Activated T-helper 1 cell treated with anti-CD3 and anti-CD28 coated beads, Interleukin-12 subunit alpha, Interleukin-12 subunit beta, Interleukin-2, Interleukin-4 antibody, amounts not matched to agents 30 ng/mL and 10 ng/mL and 1 ng/mL, durations not matched to agents 14 hours and 24 hours and 36 hours (primary cell): ENCODE data around the gene AAK1. TPM values are rescaled to one million over a fixed set of nuclear protein-coding genes. Genes with fewer than 3 reads are reported as not detected.
A peak's percentile ranks its signal among the peaks of the same experiment; 100 is the strongest.
"Not testable (repeated sequence)": the region's sequence is repeated elsewhere in the genome, so short reads cannot be mapped to it uniquely, and the experiment has no call there.

Experiments
- DNase-seq: peaks from one replicate; pipeline ENCODE4 v3.0.0; 2021; ENCODE audit warnings: low spot score
- H3K27ac Mint-ChIP-seq: one replicate; pipeline ENCODE4 v1.8.0; 2021; ENCODE audit warnings: mild to moderate bottlenecking, mixed read lengths
- H3K27me3 Mint-ChIP-seq: one replicate; pipeline ENCODE4 v1.8.0; 2022; ENCODE audit warnings: mild to moderate bottlenecking, moderate library complexity, mixed read lengths; ENCODE audit not compliant: insufficient read depth
- H3K36me3 Mint-ChIP-seq: one replicate; pipeline ENCODE4 v1.8.0; 2021; ENCODE audit warnings: low read depth, mixed read lengths
- H3K4me1 Mint-ChIP-seq: one replicate; pipeline ENCODE4 v1.8.0; 2021; ENCODE audit warnings: low read depth, mixed read lengths
- H3K4me3 Mint-ChIP-seq: one replicate; pipeline ENCODE4 v1.8.0; 2021; ENCODE audit warnings: mild to moderate bottlenecking, moderate library complexity, mixed read lengths
- H3K9me3 Mint-ChIP-seq: one replicate; pipeline ENCODE4 v1.8.0; 2021; ENCODE audit warnings: mixed read lengths
- intact Hi-C: fragments of 100-400 bp; cut with micrococcal nuclease; formaldehyde crosslinking; loops from one replicate; pipeline ENCODE4 v1.15.1; 2024
- total RNA-seq: library from RNA; stranded (reverse); gene quantifications from 2 replicates; pipeline ENCODE4 v1.2.3, GENCODE V29; 2022

The AAK1 gene
- total RNA-seq, 1 donor from 2014 or later = 94.0 TPM

DNA sequence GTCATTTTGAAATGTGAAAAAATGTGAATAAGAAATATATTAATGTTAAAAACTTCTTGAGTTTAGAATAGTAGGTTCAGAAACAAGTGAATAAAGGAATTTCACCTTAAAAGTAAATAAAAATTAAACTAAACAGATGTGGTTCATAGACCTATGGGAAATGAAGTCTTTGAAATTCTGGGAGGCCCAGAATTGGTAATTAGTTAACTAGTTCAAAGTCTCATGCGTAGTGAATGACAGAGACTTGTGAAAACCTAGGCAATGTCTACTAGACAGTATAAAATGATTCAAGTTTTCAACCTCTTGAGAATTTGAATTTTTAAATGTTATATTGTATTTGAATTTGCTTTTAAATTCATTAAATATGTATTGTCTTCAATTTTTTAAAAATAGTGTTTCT is 32.6 kb upstream of the AAK1 start:
- Mint-ChIP-seq H3K27me3 (no peaks in the 10 kb centered on the region), H3K4me1 (peaks cover 40% of the 10 kb centered on the region), H3K36me3 (peaks cover 3% of the 10 kb centered on the region), H3K27ac (no peak overlapping the region), H3K4me3 (no peak overlapping the region), H3K9me3 (peaks cover 4% of the 10 kb centered on the region)
- no peak for DNase-seq
- intact Hi-C loops = no loop called here

DNA sequence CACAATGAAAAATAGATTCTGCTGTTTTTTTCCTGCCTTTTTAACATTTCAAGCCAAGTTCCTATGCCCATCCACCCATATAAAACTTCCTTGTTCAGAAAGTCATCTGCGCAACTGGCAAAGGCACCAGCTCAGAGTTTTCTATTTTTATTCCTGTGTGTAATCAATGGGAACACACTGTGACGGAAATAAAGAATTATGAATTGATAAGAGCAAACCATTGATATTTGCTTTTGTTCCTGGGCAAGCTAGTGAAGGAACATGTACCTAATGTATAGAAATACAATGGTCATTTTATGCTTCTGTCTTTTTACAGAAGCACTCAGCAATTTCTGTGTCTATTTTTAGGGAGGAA is 30.8 kb upstream of the AAK1 start:
- intact Hi-C loops = loop anchor here (2.0 kb wide), 2 partner anchors 41 to 101 kb away; no protein-coding TSS in a partner anchor
- Mint-ChIP-seq H3K36me3 (peaks cover 1% of the 10 kb centered on the region), H3K4me1 (peaks cover 24% of the 10 kb centered on the region), H3K9me3 (no peaks in the 10 kb centered on the region), H3K4me3 (no peak overlapping the region), H3K27me3 (no peaks in the 10 kb centered on the region), H3K27ac (no peak overlapping the region)
- no peak for DNase-seq

DNA sequence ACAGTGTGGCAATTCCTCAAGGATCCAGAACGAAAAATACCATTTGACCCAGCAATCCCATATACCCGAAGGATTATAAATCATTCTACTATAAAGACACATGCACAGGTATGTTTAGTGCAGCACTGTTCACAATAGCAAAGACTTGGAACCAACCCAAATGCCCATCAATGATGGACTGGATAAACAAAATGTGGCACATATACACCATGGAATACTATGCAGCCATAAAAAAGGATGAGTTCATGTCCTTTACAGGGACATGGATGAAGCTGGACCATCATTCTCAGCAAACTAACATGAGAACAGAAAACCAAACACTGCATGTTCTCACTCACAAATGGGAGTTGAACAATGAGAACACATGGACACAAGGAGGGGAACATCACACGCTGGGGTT is 29.6 kb upstream of the AAK1 start:
- H3K9me3 Mint-ChIP-seq, intact Hi-C loops, H3K27ac Mint-ChIP-seq, H3K4me3 Mint-ChIP-seq, H3K27me3 Mint-ChIP-seq, DNase-seq, H3K36me3 Mint-ChIP-seq: not testable (repeated sequence)
- H3K4me1 Mint-ChIP-seq = peaks cover 24% of the 10 kb centered on the region

DNA sequence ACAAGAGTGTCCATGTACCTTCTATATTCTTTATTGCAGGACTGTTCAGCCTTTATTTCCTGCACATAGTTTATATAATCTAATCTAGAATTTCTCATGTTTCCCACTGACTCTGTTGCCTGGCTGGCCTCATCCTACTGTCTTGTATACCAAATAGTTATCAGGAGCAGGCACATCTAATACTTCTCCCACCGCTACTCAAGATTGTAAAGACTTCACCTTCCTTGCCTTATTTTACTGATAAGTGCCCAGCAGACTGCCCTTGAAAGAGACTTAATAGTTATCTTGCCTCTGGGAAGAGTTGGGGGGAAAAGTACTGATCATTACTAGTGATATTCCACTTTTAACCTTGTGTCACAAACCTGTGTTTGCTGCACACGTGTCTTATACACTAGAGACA is 26.1 kb upstream of the AAK1 start:
- no peak for DNase-seq
- peaks cover 1% of the 10 kb centered on the region for H3K36me3 Mint-ChIP-seq
- H3K27me3 Mint-ChIP-seq = no peaks in the 10 kb centered on the region
- intact Hi-C loops = no loop called here
- no peak overlapping the region for H3K27ac Mint-ChIP-seq
- H3K9me3 Mint-ChIP-seq = no peaks in the 10 kb centered on the region
- H3K4me1 Mint-ChIP-seq = peaks cover 5% of the 10 kb centered on the region
- H3K4me3 Mint-ChIP-seq = no peak overlapping the region

DNA sequence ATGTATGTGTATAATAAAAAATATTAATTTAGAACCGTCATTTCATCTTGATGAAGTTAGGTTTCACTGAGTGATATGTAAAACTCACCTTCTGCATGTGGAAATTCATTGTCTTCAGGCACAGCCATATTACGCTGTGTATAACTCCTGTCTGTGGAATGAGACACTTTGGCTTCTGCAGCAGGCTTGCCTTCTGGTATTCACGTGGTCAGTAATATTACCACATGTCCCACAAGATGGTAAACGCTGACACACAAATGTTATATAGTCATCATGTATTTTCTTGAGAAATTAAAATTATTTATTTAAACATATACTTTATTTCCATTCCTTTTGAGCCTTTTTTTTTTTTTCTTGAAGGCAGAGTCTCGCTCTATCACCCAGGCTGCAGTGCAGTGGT is 25.1 kb upstream of the AAK1 start:
- H3K4me3 Mint-ChIP-seq = no peak overlapping the region
- intact Hi-C loops = no loop called here
- peaks cover 7% of the 10 kb centered on the region for H3K9me3 Mint-ChIP-seq
- H3K36me3 Mint-ChIP-seq = peaks cover 2% of the 10 kb centered on the region
- DNase-seq = no peak
- no peaks in the 10 kb centered on the region for H3K4me1 Mint-ChIP-seq
- no peak overlapping the region for H3K27ac Mint-ChIP-seq
- no peaks in the 10 kb centered on the region for H3K27me3 Mint-ChIP-seq

DNA sequence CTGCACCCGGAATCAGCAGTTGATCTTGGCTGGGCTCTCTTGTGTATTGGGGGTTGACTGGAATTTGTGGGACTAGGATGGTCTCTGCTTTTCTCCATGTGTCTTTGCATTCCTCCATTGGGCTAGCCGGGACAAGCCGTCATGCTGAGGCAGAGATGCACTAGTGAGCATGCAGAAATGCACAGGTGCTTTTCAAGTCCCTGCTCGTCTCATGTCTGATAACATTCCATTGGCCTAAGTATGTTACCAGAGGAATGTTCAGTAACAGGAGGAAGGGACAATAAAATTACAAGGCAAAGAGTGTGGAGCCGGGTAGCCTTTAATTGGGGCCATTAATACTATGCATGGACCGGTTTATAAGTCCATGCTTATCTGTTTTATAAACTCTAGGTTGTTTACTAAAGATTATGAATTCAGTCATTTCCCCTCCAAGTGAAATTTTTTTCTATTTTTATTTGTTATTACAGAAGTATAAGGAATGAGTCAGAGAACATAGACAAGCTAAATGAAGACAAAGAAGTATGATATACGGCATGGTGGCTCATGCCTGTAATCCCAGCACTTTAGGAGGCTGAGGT is 24.4 kb upstream of the AAK1 start:
- Mint-ChIP-seq H3K27me3 (no peaks in the 10 kb centered on the region), H3K4me3 (no peak overlapping the region), H3K27ac (no peak overlapping the region), H3K4me1 (no peaks in the 10 kb centered on the region), H3K9me3 (peaks cover 11% of the 10 kb centered on the region), H3K36me3 (peaks cover 2% of the 10 kb centered on the region)
- intact Hi-C loops = loop anchor here (2.0 kb wide), 1 partner anchor 15 kb away; no protein-coding TSS in a partner anchor
- DNase-seq = no peak

DNA sequence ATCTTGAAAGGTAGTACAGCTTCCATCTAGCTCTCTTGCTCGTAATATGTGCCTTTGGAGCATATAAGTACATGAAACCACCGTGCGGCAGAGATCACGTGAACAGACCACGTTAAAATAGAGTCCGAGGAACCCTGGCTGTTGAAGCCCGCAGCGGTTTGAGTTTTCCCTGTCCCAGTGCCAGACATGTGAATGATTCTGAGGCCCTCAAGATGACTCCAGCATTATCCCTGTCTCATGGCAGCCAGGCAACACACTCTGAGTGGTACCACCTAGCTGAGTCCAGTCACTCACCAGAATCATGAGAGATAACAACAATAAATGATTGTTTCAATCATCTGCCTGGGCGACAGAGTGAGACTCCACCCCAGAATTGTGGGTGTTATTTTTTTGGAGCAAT is 21.6 kb upstream of the AAK1 start:
- no peak for DNase-seq
- peaks cover 1% of the 10 kb centered on the region for H3K36me3 Mint-ChIP-seq
- peaks cover 11% of the 10 kb centered on the region for H3K9me3 Mint-ChIP-seq
- H3K27ac Mint-ChIP-seq = no peak overlapping the region
- intact Hi-C loops = no loop called here
- H3K4me1 Mint-ChIP-seq = no peaks in the 10 kb centered on the region
- no peaks in the 10 kb centered on the region for H3K27me3 Mint-ChIP-seq
- no peak overlapping the region for H3K4me3 Mint-ChIP-seq

DNA sequence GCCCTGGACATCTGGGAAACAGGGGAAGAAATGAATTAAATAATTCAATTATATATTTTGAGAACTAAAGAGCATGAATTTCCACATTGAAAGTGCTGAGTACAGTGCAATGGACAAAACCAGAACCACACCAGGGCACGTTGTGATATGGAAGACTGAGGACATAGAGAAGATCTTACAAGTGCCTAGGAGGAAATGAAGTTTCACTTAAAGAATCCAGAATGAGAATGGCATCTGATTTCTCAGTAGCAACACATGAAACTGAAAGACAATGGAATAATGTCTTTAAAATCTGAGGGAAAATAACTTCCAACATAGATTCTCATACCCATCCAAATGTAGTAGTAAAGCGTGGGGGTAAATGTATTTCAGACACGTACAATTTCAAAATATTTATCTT is 20.3 kb upstream of the AAK1 start:
- Mint-ChIP-seq H3K4me1 (peaks cover 5% of the 10 kb centered on the region), H3K9me3 (peaks cover 11% of the 10 kb centered on the region), H3K36me3 (peaks cover 1% of the 10 kb centered on the region), H3K4me3 (no peak overlapping the region), H3K27me3 (no peaks in the 10 kb centered on the region), H3K27ac (no peak overlapping the region)
- intact Hi-C loops = no loop called here
- no peak for DNase-seq

DNA sequence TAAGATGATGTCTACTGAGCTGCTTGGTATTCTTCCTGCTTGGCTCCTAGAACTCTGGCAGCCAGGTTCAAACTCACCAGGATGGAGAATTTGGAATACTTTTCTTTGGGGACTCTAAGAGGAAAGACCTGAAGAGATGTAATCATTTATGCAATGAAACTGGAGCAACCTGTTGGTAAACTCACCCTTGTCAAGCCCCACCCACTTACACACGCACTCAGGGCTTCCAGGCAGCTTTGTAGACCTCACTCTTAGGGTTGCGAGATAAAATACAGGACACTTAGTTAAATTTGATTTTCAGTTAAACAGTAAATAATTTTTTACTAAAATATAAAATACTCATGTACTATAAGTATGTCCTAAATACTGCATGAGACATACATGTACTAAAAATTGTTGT is 19.0 kb upstream of the AAK1 start:
- peaks cover 11% of the 10 kb centered on the region for H3K9me3 Mint-ChIP-seq
- H3K27ac Mint-ChIP-seq, intact Hi-C loops, H3K4me3 Mint-ChIP-seq, H3K36me3 Mint-ChIP-seq, H3K27me3 Mint-ChIP-seq, H3K4me1 Mint-ChIP-seq, DNase-seq: not testable (repeated sequence)

DNA sequence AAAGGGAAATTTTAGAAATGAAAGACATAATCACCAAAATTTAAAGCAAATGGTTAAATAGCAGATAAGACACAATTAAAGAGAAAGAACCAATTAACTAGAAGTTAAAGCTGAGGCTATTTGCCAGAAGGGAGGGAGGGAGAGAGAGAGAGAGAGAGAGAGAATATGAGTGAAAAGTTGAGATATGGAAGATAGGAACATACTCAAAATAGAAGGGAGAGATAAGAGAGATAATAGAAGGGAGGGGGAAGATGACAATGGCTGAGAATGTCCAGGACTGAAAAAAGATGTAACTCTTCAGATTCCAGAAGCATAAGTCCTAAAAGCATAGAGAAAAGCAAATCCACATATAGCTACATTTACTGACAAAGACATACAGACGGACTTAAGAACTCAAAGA is 17.1 kb upstream of the AAK1 start:
- Mint-ChIP-seq H3K27ac (no peak overlapping the region), H3K4me3 (no peak overlapping the region), H3K36me3 (peaks cover 1% of the 10 kb centered on the region), H3K27me3 (no peaks in the 10 kb centered on the region), H3K9me3 (peaks cover 11% of the 10 kb centered on the region), H3K4me1 (peaks cover 5% of the 10 kb centered on the region)
- intact Hi-C loops = no loop called here
- no peak for DNase-seq

DNA sequence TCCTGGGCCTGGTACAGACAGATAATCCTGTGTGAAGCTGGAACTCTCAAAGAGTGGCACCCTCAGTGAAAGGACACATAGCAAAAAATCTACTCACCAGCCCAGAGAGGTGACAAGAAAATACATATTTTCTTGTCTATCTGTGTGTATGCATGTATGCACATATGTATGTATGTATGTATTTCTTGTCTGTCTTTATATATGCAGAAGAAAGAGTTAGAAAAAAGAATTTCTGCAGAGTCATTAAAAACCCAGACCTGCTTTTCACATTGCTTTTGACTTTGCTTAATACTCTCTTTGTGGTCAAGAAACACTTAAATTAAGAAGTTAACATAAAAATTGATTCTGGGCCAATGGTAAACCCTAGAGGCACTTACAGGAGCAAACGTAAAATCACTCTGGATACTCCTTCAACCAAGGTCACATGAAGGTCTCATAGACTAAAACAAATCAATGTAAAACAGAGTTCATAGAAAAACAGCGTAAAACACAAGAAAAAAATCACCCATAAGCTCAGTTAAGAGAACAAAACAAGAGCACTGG is 16.5 kb upstream of the AAK1 start:
- Mint-ChIP-seq H3K27me3 (no peaks in the 10 kb centered on the region), H3K27ac (no peak overlapping the region), H3K4me3 (no peak overlapping the region), H3K9me3 (peaks cover 11% of the 10 kb centered on the region), H3K4me1 (peaks cover 5% of the 10 kb centered on the region), H3K36me3 (peaks cover 1% of the 10 kb centered on the region)
- intact Hi-C loops = no loop called here
- DNase-seq = no peak

DNA sequence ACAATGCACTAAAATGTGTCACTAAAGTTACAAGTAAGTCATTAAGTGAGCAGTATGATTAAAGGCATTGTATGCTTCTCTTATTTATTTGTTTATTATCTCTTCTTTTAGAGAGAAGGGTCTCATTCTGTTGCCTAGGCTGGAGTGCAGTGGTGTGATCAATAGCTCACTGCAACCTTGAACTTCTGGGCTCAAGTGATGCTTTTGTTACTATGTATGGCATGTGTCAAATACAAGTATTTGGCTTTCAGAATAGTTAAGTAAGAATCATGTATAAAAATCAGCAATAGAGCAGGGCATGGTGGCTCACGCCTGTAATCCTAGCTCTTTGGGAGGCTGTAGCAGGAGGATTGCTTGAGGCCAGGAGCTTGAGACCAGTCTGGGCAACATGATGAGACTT is 15.8 kb upstream of the AAK1 start:
- H3K4me3 Mint-ChIP-seq = no peak overlapping the region
- intact Hi-C loops = no loop called here
- no peaks in the 10 kb centered on the region for H3K27me3 Mint-ChIP-seq
- no peak for DNase-seq
- H3K4me1 Mint-ChIP-seq = peaks cover 5% of the 10 kb centered on the region
- H3K27ac Mint-ChIP-seq = no peak overlapping the region
- peaks cover 11% of the 10 kb centered on the region for H3K9me3 Mint-ChIP-seq
- H3K36me3 Mint-ChIP-seq = peaks cover 3% of the 10 kb centered on the region

DNA sequence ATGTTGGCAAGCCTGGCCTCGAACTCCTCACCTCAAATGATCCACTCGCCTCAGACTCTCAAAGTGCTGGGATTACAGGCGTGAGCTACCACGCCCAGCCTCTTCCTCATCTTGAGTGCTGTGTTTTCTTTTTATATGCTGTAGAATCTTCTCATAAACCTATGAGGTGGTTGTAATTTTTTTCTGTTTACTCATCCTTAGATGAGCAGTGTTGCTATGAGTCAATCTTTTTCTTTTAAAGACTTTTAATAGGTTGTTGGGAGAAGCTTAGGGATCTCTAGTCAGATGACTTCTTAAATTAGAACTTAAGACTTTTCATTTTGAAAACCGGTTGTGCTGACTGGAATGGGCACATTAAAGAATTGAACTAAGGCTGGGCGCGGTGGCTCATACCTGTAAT is 8.7 kb upstream of the AAK1 start:
- no peak for DNase-seq
- intact Hi-C loops = no loop called here
- no peak overlapping the region for H3K4me3 Mint-ChIP-seq

DNA sequence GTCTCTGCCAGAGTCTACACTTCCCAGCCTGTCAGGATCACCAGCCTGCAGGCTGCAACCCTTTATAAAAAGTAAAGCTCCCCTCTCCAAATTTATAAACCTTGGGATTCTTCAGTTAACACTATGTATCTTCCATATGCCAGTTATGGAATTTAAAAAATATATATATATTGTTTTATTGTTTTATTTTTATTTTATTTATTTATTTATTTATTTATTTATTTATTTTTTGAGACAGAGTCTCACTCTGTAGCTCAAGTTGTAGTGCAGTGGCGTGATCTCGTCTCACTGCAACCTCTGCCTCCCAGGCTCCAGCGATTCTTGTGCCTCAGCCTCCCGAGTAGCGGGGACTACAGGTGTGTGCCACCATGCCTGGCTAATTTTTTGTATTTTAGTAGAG is 3.7 kb upstream of the AAK1 start:
- not testable (repeated sequence) for H3K27me3 Mint-ChIP-seq, H3K4me3 Mint-ChIP-seq, H3K9me3 Mint-ChIP-seq, H3K36me3 Mint-ChIP-seq, DNase-seq
- Mint-ChIP-seq H3K4me1 (peaks cover 59% of the 10 kb centered on the region), H3K27ac (peak overlapping the region; percentile 40)
- intact Hi-C loops = loop anchor here (5.0 to 10.0 kb wide), 5 partner anchors 125 to 600 kb away; partner anchors contain the start of genes PCBP1, SNRNP27 and TIA1

More for the DNA sequence above, 8.7 kb upstream of the AAK1 start:
- no peaks in the 10 kb centered on the region for H3K9me3 Mint-ChIP-seq
- H3K4me1 Mint-ChIP-seq = peaks cover 50% of the 10 kb centered on the region
- peak overlapping the region; percentile 72 for H3K27ac Mint-ChIP-seq
- H3K36me3 Mint-ChIP-seq = peaks cover 2% of the 10 kb centered on the region
- no peaks in the 10 kb centered on the region for H3K27me3 Mint-ChIP-seq
